SK-N-MC (cell line): ENCODE measurements around the gene WASL.

ENCODE experiments used
- DNase-seq: peaks from one replicate; pipeline ENCODE4 v3.0.0-alpha.2; 2011; ENCODE audit warnings: low read depth, low spot score
- H3K27ac ChIP-seq: fragments of 200-600 bp; sonication (generic); 2 replicates; pipeline ENCODE4 v1.5.1; 2016; ENCODE audit warnings: mixed run types
- H3K36me3 ChIP-seq: fragments of 200-600 bp; sonication (generic); 2 replicates; pipeline ENCODE4 v1.6.1; 2017; ENCODE audit warnings: antibody characterized with exemption, low read length, mixed read lengths; ENCODE audit not compliant: insufficient read depth
- H3K4me3 ChIP-seq: fragments of 200-600 bp; sonication (generic); 2 replicates; pipeline ENCODE4 v1.5.1; 2016
- H3K9ac ChIP-seq: fragments of 200-600 bp; sonication (generic); 2 replicates; pipeline ENCODE4 v1.8.0; 2017; ENCODE audit warnings: mixed run types, mixed read lengths; ENCODE audit not compliant: insufficient read length
- H3K9me3 ChIP-seq: fragments of 200-600 bp; sonication (generic); 2 replicates; pipeline ENCODE4 v1.6.1; 2017; ENCODE audit warnings: low read depth, mild to moderate bottlenecking, antibody characterized with exemption, low read length, moderate library complexity, mixed read lengths
- EZH2 ChIP-seq: fragments of 200-600 bp; sonication (generic); IDR thresholded peaks from one replicate; pipeline ENCODE4 v1.6.1; 2017; ENCODE audit warnings: antibody characterized with exemption
- FOXP2 ChIP-seq: optimal IDR thresholded peaks from 2 replicates; pipeline ENCODE3; 2011; ENCODE audit warnings: mild to moderate bottlenecking, moderate library complexity; ENCODE audit not compliant: insufficient read depth; ENCODE audit errors: extremely low read length, control extremely low read depth
- POLR2AphosphoS5 ChIP-seq: IDR thresholded peaks from 2 replicates; pipeline ENCODE4 v1.6.1; 2012; ENCODE audit warnings: mild to moderate bottlenecking, low read depth, low read length, borderline replicate concordance

The WASL gene

DNA sequence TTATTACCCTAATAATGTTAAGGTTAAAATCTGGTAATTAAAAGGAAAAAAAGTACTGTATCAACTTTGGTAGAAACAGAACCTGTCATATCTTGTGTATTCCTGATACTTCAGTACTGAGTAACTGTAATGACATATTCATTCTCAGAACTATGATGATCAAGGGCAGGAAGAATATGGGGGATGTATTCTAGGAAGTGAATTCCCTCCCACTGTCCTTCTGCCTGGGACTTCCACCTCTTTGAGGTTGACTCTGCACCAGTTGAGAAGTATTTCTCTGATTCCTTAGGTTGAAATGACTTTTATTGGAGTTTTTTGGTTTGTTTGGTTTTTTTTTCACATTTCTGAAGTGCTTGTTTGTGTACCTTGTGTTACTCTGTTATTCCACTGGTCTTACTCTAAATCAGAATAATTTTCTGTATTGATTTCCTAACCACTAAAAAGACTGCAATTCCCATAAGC lies 36.9 kb downstream of the WASL start:
- H3K4me3 ChIP-seq: no peak overlapping the region
- no peaks in the 10 kb centered on the region for H3K9me3 ChIP-seq
- DNase-seq: no peak
- H3K9ac ChIP-seq: no peak overlapping the region
- H3K27ac ChIP-seq: peak overlapping the region; percentile 72
- H3K36me3 ChIP-seq: peaks cover 18% of the 10 kb centered on the region
- TF ChIP-seq FOXP2 (no peak), POLR2AphosphoS5 (no peak), EZH2 (no peak)

DNA sequence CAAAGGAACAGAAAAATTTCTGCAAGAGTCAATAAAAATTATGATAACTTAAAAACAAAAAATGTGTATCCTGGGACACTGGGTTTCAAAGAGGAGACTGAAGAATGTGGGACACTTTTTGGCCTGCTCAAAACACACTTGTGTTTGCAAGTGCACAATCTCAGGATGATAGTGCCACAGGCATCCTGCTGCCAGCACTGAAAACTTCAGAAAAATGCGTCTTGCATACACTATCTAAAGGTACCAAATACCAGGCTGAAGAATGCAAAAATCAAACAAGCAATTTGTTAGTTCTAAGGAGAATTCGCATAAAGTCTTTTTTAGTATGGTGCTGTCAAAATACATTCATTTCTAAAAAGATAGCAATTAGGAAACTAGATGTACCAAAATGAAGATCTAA lies 38.1 kb downstream of the WASL start:
- peaks cover 28% of the 10 kb centered on the region for H3K36me3 ChIP-seq
- H3K9me3 ChIP-seq: no peaks in the 10 kb centered on the region
- DNase-seq: no peak
- H3K9ac ChIP-seq: peak overlapping the region; percentile 43
- TF ChIP-seq POLR2AphosphoS5: no peak
- no peak for TF ChIP-seq FOXP2
- no peak for TF ChIP-seq EZH2
- H3K27ac ChIP-seq: peak overlapping the region; percentile 72
- H3K4me3 ChIP-seq: peak overlapping the region; percentile 51

DNA sequence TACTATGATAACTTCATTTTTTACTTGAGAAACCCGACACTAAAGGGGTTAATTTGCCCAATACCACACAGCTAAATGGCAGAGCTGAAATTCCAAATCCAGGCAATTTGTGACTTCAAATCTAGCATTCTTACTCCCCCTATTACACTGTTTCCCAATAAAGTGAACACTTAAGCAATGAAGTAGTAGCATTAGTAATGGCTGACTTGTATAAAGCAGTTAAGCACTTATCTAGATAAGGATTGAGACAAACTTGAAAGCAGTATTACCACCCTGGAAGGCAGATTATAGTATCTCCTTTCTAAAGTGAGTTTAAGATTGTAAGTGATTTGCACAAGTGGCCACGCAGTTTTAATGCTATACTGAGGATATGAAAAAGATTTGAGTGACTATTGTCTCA lies 39.3 kb downstream of the WASL start:
- Histone ChIP-seq H3K4me3 (0 out of 2 replicates have a peak overlapping the region, but pooled peaks have one; percentile 6), H3K27ac (peak overlapping the region; percentile 47; the same call in 1 of the 2 replicates), H3K9ac (no peak overlapping the region), H3K9me3 (no peaks in the 10 kb centered on the region), H3K36me3 (peaks cover 39% of the 10 kb centered on the region)
- TF ChIP-seq EZH2 (no peak), FOXP2 (no peak), POLR2AphosphoS5 (no peak)
- no peak for DNase-seq

DNA sequence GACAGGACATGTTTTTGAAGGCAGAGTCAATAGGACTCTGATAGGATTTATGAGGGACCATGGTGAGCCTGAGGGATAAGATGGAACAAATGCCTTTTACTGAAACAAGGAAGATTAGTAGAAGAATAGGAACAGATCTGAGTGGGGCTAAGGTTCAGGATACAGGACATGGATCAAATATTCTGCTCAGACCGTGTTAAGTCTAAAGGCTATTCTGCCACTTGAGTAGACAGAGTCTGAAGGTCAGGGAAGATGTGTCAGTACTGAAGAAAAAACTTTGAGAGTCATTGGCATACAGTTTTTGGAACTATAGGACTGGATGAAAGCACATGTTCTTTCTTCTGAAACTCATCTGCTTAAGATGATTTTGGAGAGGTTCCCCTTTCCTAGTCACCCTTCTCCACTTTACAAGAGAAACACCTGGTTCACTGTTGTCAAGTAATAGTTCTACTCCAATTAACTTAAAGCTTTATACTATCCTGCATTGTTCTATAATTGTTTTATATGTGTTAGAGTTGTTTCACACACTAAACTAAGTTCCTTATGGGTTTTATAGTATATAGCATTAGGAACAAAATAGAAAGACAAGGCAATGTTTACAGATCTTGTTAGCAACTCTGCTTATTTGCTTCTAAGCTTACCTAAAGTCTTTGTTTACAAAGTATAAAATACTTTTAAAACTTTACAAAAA lies 43.4 kb downstream of the WASL start:
- Histone ChIP-seq H3K27ac (0 out of 2 replicates have a peak overlapping the region, but pooled peaks have one; percentile 37), H3K9ac (no peak overlapping the region), H3K36me3 (peaks cover 49% of the 10 kb centered on the region), H3K4me3 (no peak overlapping the region), H3K9me3 (no peaks in the 10 kb centered on the region)
- no peak for DNase-seq
- TF ChIP-seq POLR2AphosphoS5 (no peak), FOXP2 (no peak), EZH2 (no peak)

DNA sequence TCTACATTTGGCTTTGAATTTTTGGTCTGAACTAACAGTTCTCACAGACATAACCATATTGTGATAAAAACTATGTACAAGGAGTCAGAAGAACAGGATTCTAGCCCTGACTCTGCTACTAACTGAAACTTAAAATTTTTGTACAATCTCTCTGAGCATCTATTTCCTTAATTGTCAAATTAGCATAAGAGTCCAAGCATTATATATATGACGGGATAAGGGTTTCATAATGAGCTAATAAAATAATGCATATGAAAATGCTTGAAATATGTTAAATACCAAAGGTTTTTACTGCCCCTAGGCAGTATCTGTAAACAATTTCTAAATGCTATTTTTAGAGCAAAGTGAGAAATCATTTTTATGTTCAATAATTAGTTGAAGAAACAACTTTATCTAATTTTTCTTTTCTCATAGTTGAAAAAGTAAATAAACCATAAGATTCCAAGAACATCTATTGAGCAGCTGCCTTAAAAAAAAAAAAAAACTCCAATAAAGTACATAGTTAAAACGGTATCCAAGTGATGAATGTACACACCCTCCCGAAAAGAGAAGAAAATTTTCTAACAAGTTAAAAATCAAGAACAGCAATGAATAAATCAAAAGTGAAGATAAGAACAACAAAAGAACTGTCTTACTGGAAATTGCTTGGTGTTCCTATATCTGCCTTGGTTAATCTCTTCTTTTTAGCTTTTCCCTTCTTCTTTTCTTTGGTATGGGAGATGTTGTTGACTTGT lies 52.7 kb downstream of the WASL start:
- H3K36me3 ChIP-seq: peaks cover 64% of the 10 kb centered on the region
- no peak for TF ChIP-seq EZH2

DNA sequence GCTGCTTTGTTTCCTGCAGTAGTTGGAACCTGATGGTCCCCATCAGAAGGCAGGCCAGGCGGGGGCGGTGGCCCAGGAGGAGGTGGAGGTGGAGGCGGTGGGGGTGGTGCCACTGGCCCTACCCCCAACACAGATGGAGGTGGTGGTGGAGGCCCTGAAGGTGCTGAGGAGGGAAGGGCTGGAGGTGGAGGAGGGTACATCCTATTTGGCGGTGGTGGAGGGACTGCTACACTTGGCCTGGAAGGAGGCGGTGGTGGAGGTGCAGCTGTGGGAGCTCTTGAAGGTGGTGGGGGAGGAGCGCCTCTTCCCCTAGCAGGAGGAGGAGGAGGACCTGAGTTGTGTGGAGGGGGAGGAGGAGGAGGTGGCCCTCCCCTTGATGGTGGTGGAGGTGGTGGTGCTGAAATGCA lies 56.3 kb downstream of the WASL start:
- H3K36me3 ChIP-seq: peaks cover 76% of the 10 kb centered on the region
- no peak overlapping the region for H3K4me3 ChIP-seq
- no peaks in the 10 kb centered on the region for H3K9me3 ChIP-seq
- TF ChIP-seq FOXP2 (no peak), POLR2AphosphoS5 (no peak)
- no peak overlapping the region for H3K9ac ChIP-seq
- no peak for DNase-seq
- no peak overlapping the region for H3K27ac ChIP-seq

More for the DNA sequence above, 52.7 kb downstream of the WASL start:
- DNase-seq: no peak
- H3K27ac ChIP-seq: peak overlapping the region; percentile 87
- H3K4me3 ChIP-seq: peak overlapping the region; percentile 62
- no peaks in the 10 kb centered on the region for H3K9me3 ChIP-seq
- peak overlapping the region; percentile 28 for H3K9ac ChIP-seq

DNA sequence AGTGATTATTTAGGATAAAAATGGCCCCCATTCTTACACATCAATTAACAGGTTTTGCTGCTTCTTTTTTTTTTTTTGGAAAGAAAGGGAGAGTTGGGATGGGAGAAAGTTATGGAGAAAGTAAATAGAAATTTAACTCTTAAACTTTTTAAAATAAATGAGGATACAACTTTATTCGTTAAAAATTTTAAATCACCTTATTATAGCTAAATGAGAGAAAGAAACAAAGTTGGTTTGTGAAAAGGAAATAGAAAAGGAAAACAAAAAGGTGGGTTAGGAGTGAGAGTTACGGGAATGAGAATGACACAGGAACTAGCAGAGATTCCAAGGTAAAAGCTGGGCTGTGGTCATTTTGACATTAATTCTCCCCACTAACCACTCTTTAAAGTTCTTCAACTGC lies 58.3 kb downstream of the WASL start:
- DNase-seq: no peak
- Histone ChIP-seq H3K9me3 (no peaks in the 10 kb centered on the region), H3K36me3 (peaks cover 71% of the 10 kb centered on the region), H3K27ac (no peak overlapping the region), H3K9ac (no peak overlapping the region), H3K4me3 (no peak overlapping the region)
- no peak for TF ChIP-seq FOXP2

DNA sequence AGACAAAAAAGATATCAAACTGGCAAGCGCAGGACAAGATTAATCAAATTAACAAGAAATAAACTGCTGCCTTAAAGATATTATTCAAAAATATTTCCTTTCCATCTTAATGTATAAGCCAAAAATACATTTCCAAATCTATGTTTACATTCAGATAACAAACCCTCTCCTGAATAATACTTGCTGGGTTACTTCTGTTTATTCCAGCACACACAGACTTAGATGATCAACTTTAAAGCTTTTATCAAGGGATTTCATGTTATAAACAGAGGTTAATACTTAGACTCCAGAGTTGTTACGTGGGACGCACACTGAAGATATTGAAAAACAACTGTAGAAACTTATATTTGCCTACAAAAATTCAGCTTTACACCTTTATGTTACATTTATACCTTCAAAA lies 59.6 kb downstream of the WASL start:
- Histone ChIP-seq H3K4me3 (no peak overlapping the region), H3K27ac (no peak overlapping the region), H3K9ac (no peak overlapping the region), H3K36me3 (peaks cover 64% of the 10 kb centered on the region), H3K9me3 (no peaks in the 10 kb centered on the region)
- no peak for TF ChIP-seq EZH2
- TF ChIP-seq FOXP2: no peak
- no peak for TF ChIP-seq POLR2AphosphoS5
- DNase-seq: no peak

DNA sequence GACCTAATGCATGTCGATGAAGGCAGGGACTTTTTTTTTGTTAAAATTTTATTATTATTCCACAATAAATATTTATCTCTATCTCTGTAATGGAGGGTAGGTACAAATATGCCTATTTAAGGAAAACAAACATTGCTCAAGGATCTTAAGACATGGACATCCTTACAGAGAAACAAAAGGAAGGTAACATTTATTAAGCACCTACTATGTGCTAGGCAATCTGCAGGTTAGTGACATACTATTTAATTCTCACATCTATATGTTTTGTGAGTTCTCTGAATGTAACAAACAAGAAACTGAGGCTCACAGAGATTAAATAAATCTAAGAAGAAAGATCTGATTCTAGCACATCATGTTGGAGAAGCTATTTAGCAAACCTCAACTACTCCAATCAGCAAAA lies 61.1 kb downstream of the WASL start:
- peaks cover 60% of the 10 kb centered on the region for H3K36me3 ChIP-seq
- H3K4me3 ChIP-seq: no peak overlapping the region
- TF ChIP-seq FOXP2 (no peak), POLR2AphosphoS5 (no peak), EZH2 (no peak)
- no peak overlapping the region for H3K9ac ChIP-seq
- no peaks in the 10 kb centered on the region for H3K9me3 ChIP-seq
- no peak for DNase-seq
- no peak overlapping the region for H3K27ac ChIP-seq
